ENCODE measurements around the gene MTAP. TPM values are rescaled to one million over a fixed set of nuclear protein-coding genes. Genes with fewer than 3 reads are reported as not detected.

MTAP gene
- polyA plus RNA-seq, 1 donor from 2014 or later: 7.7 TPM

DNA sequence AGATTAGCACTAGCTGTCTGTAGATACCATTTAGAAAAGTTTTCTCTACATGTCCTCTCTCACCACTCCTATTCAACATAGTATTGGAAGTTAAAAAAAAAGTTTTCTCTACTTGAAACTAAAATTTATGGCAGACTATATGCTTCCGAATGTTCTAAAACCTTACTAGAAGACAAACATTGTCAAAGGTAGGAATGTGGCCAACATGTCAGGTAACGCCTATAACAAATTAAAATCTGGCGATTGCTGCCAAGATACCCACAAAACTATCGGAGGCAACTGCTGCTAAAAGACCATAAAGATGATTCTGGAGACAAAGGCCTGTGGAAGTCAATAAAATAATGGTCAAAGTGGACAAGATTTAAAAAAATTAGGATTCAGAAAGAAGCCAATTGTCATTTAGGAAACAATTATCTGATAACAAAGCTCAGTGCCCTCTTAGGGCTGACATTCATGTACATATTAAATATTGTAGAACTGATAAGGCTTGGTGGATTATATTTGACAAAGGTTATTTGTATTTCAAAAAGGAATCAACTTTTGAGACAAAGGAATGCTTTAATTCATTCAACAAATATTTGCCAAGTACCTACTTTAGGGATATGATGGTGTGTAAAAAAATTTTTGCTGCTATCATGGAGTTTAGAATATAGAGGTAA, 139.0 kb downstream of the MTAP start:
- no peak overlapping the region for H3K4me2 ChIP-seq (ENCODE audit: low read length)
- no peak overlapping the region for H3K4me3 ChIP-seq (ENCODE audit: low read length)
- H3F3A ChIP-seq (ENCODE audit: insufficient read depth, low read length, poor library complexity, severe bottlenecking): no peaks in the 10 kb centered on the region
- no peak for TF ChIP-seq TAF1 (IDR thresholded peaks at IDR 0.05; ENCODE audit: low read depth)
- TF ChIP-seq RAD21 (conservative IDR thresholded peaks at IDR 0.05): no peak
- TF ChIP-seq EZH2 (IDR thresholded peaks at IDR 0.05; ENCODE audit: borderline replicate concordance, insufficient read depth, low read length, poor library complexity, severe bottlenecking): no peak
- TF ChIP-seq, protein P1, sequence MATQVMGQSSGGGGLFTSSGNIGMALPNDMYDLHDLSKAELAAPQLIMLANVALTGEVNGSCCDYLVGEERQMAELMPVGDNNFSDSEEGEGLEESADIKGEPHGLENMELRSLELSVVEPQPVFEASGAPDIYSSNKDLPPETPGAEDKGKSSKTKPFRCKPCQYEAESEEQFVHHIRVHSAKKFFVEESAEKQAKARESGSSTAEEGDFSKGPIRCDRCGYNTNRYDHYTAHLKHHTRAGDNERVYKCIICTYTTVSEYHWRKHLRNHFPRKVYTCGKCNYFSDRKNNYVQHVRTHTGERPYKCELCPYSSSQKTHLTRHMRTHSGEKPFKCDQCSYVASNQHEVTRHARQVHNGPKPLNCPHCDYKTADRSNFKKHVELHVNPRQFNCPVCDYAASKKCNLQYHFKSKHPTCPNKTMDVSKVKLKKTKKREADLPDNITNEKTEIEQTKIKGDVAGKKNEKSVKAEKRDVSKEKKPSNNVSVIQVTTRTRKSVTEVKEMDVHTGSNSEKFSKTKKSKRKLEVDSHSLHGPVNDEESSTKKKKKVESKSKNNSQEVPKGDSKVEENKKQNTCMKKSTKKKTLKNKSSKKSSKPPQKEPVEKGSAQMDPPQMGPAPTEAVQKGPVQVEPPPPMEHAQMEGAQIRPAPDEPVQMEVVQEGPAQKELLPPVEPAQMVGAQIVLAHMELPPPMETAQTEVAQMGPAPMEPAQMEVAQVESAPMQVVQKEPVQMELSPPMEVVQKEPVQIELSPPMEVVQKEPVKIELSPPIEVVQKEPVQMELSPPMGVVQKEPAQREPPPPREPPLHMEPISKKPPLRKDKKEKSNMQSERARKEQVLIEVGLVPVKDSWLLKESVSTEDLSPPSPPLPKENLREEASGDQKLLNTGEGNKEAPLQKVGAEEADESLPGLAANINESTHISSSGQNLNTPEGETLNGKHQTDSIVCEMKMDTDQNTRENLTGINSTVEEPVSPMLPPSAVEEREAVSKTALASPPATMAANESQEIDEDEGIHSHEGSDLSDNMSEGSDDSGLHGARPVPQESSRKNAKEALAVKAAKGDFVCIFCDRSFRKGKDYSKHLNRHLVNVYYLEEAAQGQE (IDR thresholded peaks at IDR 0.05; ENCODE audit: borderline replicate concordance): no peak
- no peak for TF ChIP-seq SMC3 (conservative IDR thresholded peaks at IDR 0.05; ENCODE audit: poor library complexity)
- TF ChIP-seq MXI1 (conservative IDR thresholded peaks at IDR 0.05; ENCODE audit: poor library complexity, severe bottlenecking): no peak
- TF ChIP-seq POLR2AphosphoS5 (IDR thresholded peaks at IDR 0.05): no peak
- TF ChIP-seq, protein P2, sequence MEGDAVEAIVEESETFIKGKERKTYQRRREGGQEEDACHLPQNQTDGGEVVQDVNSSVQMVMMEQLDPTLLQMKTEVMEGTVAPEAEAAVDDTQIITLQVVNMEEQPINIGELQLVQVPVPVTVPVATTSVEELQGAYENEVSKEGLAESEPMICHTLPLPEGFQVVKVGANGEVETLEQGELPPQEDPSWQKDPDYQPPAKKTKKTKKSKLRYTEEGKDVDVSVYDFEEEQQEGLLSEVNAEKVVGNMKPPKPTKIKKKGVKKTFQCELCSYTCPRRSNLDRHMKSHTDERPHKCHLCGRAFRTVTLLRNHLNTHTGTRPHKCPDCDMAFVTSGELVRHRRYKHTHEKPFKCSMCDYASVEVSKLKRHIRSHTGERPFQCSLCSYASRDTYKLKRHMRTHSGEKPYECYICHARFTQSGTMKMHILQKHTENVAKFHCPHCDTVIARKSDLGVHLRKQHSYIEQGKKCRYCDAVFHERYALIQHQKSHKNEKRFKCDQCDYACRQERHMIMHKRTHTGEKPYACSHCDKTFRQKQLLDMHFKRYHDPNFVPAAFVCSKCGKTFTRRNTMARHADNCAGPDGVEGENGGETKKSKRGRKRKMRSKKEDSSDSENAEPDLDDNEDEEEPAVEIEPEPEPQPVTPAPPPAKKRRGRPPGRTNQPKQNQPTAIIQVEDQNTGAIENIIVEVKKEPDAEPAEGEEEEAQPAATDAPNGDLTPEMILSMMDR (IDR thresholded peaks at IDR 0.05; ENCODE audit: poor library complexity, severe bottlenecking): no peak
- no peak for TF ChIP-seq EP300 (conservative IDR thresholded peaks at IDR 0.05; ENCODE audit: poor library complexity, severe bottlenecking)
- no peak overlapping the region for H3K27ac ChIP-seq (ENCODE audit: low read length)
- no peaks in the 10 kb centered on the region for H3K9me3 ChIP-seq (ENCODE audit: low read length)
- H2AFZ ChIP-seq (ENCODE audit: low read depth, low read length): no peak overlapping the region
- H3K9ac ChIP-seq (ENCODE audit: low read length): no peak overlapping the region
- H3K79me2 ChIP-seq (replicated peaks; ENCODE audit: insufficient read depth, low read length): no peaks in the 10 kb centered on the region
- no peaks in the 10 kb centered on the region for H4K20me1 ChIP-seq (ENCODE audit: insufficient read depth)
- no peaks in the 10 kb centered on the region for H3K27me3 ChIP-seq (ENCODE audit: insufficient read depth, low read depth, low read length)
- H3K9me2 ChIP-seq (ENCODE audit: insufficient read depth, low read length): no peaks in the 10 kb centered on the region
- H3K36me3 ChIP-seq (ENCODE audit: insufficient read depth, low read length): no peaks in the 10 kb centered on the region

DNA sequence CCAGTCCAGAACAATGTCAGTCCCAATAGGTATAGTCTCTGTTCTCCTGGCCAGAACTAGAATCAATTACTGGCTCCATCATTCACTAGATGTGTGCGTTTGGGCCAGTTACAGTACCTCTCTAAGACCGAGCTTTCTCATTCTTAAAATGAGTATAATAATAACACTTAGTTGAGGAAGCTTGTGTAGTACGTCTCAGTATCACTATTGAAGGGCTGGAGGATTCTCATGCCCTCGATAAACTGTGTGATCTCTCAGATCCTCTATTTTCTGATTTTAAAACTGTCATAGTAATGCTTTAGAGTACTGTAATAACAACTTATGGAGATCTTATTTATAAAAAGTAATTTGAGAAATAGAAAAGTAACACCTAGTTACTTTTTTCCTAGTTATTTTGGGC, 141.0 kb downstream of the MTAP start:
- Histone ChIP-seq H3K36me3 (ENCODE audit: insufficient read depth, low read length) (no peaks in the 10 kb centered on the region), H3K4me3 (ENCODE audit: low read length) (no peak overlapping the region), H3K9ac (ENCODE audit: low read length) (no peak overlapping the region), H3K27ac (ENCODE audit: low read length) (no peak overlapping the region), H2AFZ (ENCODE audit: low read depth, low read length) (no peak overlapping the region), H4K20me1 (ENCODE audit: insufficient read depth) (no peaks in the 10 kb centered on the region), H3K9me3 (ENCODE audit: low read length) (no peaks in the 10 kb centered on the region), H3K9me2 (ENCODE audit: insufficient read depth, low read length) (no peaks in the 10 kb centered on the region), H3F3A (ENCODE audit: insufficient read depth, low read length, poor library complexity, severe bottlenecking) (no peaks in the 10 kb centered on the region), H3K27me3 (ENCODE audit: insufficient read depth, low read depth, low read length) (no peaks in the 10 kb centered on the region), H3K4me2 (ENCODE audit: low read length) (no peak overlapping the region), H3K79me2 (replicated peaks; ENCODE audit: insufficient read depth, low read length) (no peaks in the 10 kb centered on the region)
- TF ChIP-seq TAF1 (IDR thresholded peaks at IDR 0.05; ENCODE audit: low read depth) (no peak), POLR2AphosphoS5 (IDR thresholded peaks at IDR 0.05) (no peak), MXI1 (conservative IDR thresholded peaks at IDR 0.05; ENCODE audit: poor library complexity, severe bottlenecking) (no peak)
- TF ChIP-seq, protein P2 (IDR thresholded peaks at IDR 0.05; ENCODE audit: poor library complexity, severe bottlenecking): no peak
- TF ChIP-seq, protein P1 (IDR thresholded peaks at IDR 0.05; ENCODE audit: borderline replicate concordance): no peak

Data from neural cell (in vitro differentiated cells).